GM18909 (cell line): ENCODE data around the gene RIN1.
"Not testable (repeated sequence)": the region's sequence is repeated elsewhere in the genome, so short reads cannot be mapped to it uniquely, and the experiment has no call there.

ENCODE experiments used
- ATAC-seq: cut with Tn5 transposase; IDR thresholded peaks from one replicate; pipeline ENCODE4 v1.9.1; 2021; ENCODE audit warnings: mild to moderate bottlenecking; ENCODE audit not compliant: unreplicated experiment, poor library complexity

The RIN1 gene

GRCh38 chr11:66336234-66337102 is at the start of gene RIN1:
Gene RIN1, minus strand, starts transcription at chr11:66336434. Its CDS starts 32 bp downstream, at chr11:66336402.
- ATAC-seq, result peak; percentile 68

DNA sequence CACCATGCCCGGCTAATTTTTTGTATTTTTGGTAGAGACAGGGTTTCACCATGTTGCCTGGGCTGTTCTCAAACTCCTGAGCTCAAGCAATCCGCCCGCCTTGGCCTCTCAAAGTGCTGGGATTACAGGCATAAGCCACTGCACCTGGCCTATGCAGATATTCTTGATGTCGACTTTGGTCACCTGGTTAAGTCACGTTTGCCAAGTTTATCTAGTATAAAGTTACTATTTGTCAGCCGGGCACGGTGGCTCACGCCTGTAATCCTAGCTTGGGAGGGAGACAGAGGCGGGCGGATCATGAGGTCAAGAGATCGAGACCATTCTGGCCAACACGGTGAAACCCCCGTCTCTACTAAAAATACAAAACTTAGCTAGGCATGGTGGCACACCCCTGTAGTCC is 48.1 kb upstream of the RIN1 start:
- not testable (repeated sequence) for ATAC-seq

DNA sequence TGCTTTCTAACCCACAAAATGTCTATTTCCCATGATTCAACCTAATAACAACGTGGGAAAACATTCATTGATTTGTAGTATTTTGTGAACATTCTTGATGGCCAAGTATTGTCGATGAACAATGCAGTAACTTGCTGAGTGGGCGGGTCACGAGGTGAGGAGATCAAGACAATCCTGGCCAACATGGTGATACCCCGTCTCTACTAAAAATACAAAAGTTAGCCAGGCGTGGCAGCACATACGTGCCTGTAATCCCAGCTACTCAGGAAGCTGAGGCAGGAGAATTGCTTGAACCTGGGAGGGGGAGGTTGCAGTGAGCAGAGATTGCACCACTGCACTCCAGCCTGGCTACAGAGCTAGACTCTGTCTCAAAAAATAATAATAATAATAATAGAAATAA is 44.0 kb upstream of the RIN1 start:
- not testable (repeated sequence) for ATAC-seq

DNA sequence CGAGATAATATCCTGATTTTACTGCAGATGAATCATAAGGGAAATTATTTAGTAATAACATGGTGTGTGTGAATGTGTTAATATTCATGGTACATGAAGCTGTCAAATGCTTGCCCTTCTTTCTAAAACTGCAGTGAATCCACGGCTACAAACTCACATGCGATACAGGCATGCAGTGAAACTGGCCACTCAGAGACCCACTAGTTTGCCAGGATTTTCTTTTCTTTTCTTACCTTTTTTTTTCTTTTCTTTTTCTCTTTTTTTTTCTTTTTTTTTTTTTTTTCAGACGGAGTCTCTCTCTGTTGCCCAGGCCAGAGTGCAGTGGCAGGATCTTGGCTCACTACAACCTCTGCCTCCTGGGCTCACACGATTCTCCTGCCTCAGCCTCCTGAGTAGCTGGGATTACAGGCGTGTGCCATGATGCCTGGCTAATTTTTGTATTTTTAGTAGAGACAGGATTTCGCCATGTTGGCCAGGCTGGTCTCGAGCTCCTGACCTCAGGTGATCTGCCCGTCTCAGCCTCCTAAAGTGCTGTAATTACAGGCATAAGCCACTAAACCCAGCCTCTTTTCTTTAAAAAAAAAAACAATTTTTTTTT is 37.6 kb upstream of the RIN1 start:
- not testable (repeated sequence) for ATAC-seq

- no peak for ATAC-seq
Measured at GRCh38 chr11:66373265-66373664, 37.0 kb upstream of the RIN1 start.

DNA sequence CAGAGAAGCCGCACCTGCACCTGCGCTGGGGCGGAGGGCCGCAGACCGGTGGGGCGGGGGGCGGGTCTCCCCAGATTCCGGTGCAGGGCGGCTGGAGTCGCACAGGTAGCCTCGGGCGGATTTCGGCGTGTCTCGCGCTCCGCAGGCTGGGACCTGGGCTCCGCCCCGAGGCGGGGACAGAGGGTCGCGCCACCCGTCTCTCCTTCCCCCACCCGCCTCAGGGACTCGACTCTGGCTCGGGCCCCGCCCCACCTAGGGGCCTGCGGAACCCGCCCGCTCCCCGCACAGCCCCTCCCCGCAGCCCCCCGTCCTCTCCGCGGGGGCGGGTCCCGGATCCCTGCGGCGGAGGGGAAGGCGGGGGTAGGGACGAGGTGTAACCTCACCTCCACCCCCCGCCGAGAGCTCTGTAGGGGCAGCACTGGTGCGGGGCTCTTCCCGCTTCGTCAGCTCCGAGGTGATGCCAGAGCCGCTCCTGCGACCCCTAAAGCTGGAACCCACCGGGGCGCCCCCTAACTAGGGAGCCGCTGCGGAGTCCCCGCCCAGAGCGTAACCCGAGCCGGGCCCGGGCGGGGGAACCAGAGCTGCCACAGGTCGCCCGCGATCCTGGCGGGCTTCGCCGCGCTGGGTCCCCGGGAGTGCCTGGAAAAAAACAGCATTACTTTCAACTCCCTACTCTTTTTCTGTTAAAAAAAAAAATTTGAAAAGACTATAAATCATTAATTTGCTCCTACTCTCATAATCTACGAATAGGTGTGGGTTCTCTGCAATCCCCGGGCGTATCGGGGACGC is 35.6 kb upstream of the RIN1 start, which contains the start of gene SLC29A2:
TSS of gene SLC29A2 (minus strand) at position 134 of the 789 bp plus-strand sequence. CDS start 169 bp downstream, outside the sequence.
- peak; percentile 74 for ATAC-seq

DNA sequence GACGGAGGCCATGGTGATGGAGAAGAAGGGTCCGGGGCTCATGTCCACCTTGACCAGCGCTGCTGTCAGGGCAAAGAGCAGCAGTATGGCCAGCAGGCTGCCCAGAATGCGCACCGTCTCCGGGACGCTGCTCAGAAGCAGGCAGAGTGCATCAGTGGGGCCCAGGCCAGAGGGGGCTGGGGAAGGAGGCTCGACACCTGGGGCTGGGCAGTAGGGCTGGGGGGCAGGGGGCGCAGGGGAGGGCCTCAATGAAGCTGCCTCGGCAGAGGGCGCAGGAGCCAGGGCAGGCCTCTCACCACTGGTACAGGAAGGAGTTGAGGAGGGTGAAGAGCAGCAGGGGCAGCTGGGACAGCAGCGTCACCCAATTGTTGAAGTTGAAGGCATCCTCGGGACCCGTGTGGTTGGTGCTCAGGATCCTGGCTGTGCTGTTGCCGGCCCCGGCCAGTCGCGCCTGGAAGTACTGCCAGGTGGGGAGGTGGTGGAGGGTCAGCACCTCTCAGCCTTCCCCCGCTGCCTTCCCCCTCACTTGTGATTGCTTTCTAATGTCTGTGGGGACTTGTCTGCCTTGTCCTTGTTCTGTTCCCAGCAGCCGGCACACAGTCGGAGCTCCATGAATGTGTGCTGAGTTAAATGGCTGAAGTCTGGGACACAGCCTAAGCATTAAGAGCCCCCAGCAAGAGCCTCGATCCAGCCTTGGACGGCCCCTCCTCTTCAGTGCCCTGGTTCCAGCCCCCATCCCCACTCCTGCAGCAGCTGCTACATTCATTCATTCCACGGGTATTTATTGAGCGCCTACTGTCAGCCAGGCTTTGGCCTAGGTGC is 33.0 kb upstream of the RIN1 start:
- no peak for ATAC-seq

DNA sequence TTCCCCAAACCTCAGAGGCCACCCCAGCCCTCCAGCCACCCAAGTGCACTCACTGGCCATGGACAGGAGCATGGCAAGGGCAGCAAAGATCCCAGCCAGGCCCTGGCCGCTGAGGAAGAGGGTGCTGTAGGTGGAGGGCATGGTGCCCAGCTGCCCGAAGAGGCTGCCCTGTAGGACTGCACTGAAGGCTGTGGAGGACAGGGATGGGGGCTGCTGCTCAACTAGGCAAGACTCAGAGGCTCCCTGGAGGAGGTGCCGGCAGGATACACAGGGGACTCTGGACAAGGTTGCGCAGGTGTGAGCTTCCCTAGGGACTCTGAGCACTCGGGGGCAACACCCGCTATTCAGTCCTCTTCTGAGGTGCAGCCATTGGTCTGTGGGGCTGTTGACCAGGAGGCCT is 32.2 kb upstream of the RIN1 start:
- ATAC-seq, result no peak

- ATAC-seq, result no peak
Measured at GRCh38 chr11:66367561-66368312, 31.5 kb upstream of the RIN1 start.

- no peak for ATAC-seq
Measured at GRCh38 chr11:66366844-66367477, 30.7 kb upstream of the RIN1 start.

- ATAC-seq, result no peak
Measured at GRCh38 chr11:66365711-66366619, 29.7 kb upstream of the RIN1 start.

- no peak for ATAC-seq
Measured at GRCh38 chr11:66365166-66365565, 28.9 kb upstream of the RIN1 start.

DNA sequence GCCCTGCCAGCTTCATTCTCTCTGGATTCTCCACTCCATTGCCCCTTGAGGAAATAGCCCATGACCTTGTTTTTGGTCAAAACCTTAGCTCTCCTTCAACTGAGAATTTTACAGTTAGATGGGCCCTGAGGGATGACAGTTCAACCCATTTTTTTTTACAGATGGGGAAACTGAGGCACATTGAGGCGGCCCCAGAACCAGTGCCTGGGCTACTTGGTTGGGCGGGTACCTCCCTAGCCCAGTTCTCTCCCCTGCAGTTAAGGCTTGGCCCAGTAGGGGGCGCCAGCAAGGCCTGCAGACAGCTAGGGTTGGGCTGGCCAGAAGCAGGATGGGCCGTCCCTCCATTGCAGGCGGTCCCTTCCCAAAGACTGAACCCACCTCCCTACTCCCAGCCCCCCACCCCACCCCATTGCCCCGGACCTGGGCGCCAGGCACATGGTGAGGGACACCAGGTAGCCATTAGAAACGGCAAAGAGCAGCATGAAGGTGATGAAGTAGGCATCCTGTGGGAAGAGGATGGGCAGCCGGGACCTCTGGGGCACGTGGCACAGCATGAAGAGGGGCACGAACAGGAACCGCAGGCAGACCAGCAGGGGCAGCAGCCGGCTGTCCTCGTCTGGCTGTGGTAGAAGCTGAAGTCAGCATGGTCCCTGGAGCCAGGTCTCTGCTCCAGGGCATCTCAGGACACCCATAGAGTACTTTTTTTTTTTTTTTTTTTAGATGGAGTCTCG is 27.7 kb upstream of the RIN1 start:
- ATAC-seq, result no peak

GRCh38 chr11:66363187-66363601 is 27.0 kb upstream of the RIN1 start:
- no peak for ATAC-seq

DNA sequence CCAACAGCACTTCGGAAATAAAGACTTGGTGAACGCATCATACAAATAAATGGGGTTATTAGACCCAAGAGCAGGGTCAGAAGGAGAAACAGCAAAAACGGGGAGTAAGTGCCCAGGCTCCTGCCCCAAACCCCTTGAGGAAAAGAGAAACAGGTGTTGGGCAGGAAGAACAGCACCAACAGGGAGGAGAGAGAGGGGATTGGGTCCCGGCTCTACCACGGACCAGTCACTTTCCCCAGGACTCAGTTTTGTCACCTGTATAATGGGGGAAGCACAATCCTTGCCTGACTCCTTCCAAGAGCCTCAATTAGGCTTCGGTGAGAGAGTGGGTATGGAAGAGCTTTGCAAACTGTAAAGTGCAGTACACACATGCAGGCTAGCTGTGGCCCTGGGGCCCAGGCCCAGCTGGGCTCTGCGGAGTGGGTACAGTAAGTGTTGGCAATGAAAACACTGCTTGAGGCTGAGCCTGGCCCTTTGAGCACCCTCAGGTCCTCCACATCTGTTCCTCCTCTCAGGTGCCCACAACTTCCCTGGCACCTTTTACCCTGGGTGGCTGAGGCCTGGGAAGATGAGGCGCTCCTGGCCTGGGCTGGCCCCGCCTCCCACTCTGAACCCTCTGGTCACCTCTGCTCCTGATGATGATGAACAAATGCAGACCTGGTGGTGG is 26.4 kb upstream of the RIN1 start:
- no peak for ATAC-seq

- no peak for ATAC-seq
Measured at GRCh38 chr11:66361502-66361941, 25.3 kb upstream of the RIN1 start.
